Thoracic aorta (tissue), 2 donors: ENCODE data around the gene ADGRF3. TPM values are rescaled to one million over a fixed set of nuclear protein-coding genes. Genes with fewer than 3 reads are reported as not detected.
A peak's percentile ranks its signal among the peaks of the same experiment; 100 is the strongest.

Experiments used
- ATAC-seq: fragments of 150-250 bp; one replicate; pipeline ENCODE4 v1.8.0; 2017; ENCODE audit warnings: low read depth; ENCODE audit not compliant: insufficient number of reproducible peaks, low FRiP score
- DNase-seq: peaks from one replicate; pipeline ENCODE4 v3.0.0-alpha.2; 2020; ENCODE audit warnings: low spot score
- H3K27ac ChIP-seq, 2 donors: fragments of 200-600 bp; sonication (generic); 1 replicate in 1 of 2; 2 replicates in 1 of 2; pipeline ENCODE4 v1.5.1; 2016; ENCODE audit warnings: mild to moderate bottlenecking in 2 of 2, moderate library complexity in 2 of 2
- H3K27me3 ChIP-seq: fragments of 200-600 bp; sonication (generic); replicated peaks from 2 replicates; pipeline ENCODE4 v1.6.0; 2016; ENCODE audit warnings: mild to moderate bottlenecking; ENCODE audit not compliant: insufficient read depth
- H3K36me3 ChIP-seq: fragments of 200-600 bp; sonication (generic); one replicate; pipeline ENCODE4 v1.5.1; 2016
- H3K4me1 ChIP-seq, 2 donors: fragments of 200-600 bp; sonication (generic); 1 replicate in 1 of 2; 2 replicates in 1 of 2; pipeline versions ENCODE4 v1.5.1 to v1.6.0; 2016; ENCODE audit warnings: low read depth in 2 of 2, mild to moderate bottlenecking in 1 of 2; ENCODE audit not compliant: control insufficient read depth in 1 of 2
- H3K4me3 ChIP-seq: fragments of 200-600 bp; sonication (generic); 2 replicates; pipeline ENCODE4 v1.5.1; 2016; ENCODE audit warnings: mild to moderate bottlenecking
- H3K9me3 ChIP-seq: fragments of 200-600 bp; sonication (generic); 2 replicates; pipeline ENCODE4 v1.5.1; 2016
- total RNA-seq, 2 donors: library from RNA; depleted of rRNA; stranded (reverse); fragments of >200 nt; gene quantifications; one replicate each; pipeline versions ENCODE4 v1.1.0 to v1.2.3, GENCODE V29; 2016
- TF ChIP-seq, protein P1 (sequence below): fragments of 200-600 bp; sonication (generic); IDR thresholded peaks from one replicate; pipeline ENCODE4 v1.5.1; 2019; ENCODE audit warnings: antibody characterized with exemption

Gene ADGRF3
- total RNA-seq, 2 donors from 2014 or later: 0.68 TPM; not detected in 1

- Histone ChIP-seq H3K4me1 (peaks cover 6 to 17% of the 10 kb centered on the region in 2 donors), H3K4me3 (peak overlapping the region; percentile 82), H3K9me3 (no peaks in the 10 kb centered on the region), H3K27me3 (no peaks in the 10 kb centered on the region), H3K27ac (peak overlapping the region; percentile 68 to 74), H3K36me3 (no peaks in the 10 kb centered on the region)
- DNase-seq: no peak
- TF ChIP-seq, protein P1, sequence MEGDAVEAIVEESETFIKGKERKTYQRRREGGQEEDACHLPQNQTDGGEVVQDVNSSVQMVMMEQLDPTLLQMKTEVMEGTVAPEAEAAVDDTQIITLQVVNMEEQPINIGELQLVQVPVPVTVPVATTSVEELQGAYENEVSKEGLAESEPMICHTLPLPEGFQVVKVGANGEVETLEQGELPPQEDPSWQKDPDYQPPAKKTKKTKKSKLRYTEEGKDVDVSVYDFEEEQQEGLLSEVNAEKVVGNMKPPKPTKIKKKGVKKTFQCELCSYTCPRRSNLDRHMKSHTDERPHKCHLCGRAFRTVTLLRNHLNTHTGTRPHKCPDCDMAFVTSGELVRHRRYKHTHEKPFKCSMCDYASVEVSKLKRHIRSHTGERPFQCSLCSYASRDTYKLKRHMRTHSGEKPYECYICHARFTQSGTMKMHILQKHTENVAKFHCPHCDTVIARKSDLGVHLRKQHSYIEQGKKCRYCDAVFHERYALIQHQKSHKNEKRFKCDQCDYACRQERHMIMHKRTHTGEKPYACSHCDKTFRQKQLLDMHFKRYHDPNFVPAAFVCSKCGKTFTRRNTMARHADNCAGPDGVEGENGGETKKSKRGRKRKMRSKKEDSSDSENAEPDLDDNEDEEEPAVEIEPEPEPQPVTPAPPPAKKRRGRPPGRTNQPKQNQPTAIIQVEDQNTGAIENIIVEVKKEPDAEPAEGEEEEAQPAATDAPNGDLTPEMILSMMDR: no peak
- no peak for ATAC-seq
Measured at GRCh38 chr2:26299471-26300101, 47.0 kb downstream of the ADGRF3 start.

DNA sequence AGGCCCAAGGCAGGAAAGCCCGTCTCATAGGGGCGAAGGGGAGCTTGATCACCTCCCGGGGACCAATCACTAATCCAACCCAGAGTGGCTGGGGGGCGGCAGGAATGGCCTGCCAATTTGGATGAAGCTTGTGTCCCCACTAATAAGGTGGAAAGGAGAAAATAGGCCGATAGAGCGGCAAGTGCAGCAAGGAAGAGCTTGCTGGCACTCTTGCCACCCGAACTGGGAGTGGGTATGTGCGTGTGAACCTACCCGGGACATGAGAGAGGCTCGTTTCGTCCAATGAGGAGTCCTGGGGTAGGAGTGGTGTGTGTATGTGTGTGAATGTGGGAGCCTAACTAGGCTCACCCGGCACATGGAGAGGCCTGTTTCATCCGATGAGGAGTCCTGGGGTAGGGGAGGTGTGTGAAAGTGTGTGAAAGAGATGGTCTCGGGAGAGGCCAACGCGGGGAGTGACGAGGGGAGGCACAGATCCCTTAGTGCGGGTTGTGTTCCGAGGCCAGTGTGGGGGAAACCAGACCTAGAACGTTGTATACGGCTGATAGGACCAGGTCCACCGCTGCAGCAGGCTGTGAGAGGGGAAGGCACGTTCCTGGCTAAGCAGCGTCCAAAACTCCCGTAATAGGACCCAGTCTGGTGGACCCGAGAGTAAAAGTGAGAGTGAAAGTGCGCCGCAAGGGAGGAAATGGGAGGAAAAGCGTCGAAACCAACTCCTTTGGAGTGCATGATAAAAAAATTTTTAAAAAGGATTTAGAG, 47.8 kb downstream of the ADGRF3 start:
- DNase-seq: no peak
- Histone ChIP-seq H3K9me3 (no peaks in the 10 kb centered on the region), H3K4me1 (peaks cover 6 to 17% of the 10 kb centered on the region in 2 donors), H3K27me3 (no peaks in the 10 kb centered on the region), H3K4me3 (peak overlapping the region; percentile 82), H3K27ac (peak overlapping the region; percentile 68 to 74), H3K36me3 (no peaks in the 10 kb centered on the region)
- TF ChIP-seq, protein P1: no peak
- ATAC-seq: peak; percentile 66

GRCh38 chr2:26298286-26298637, 48.3 kb downstream of the ADGRF3 start:
- no peaks in the 10 kb centered on the region for H3K36me3 ChIP-seq
- DNase-seq (no peak), ATAC-seq (no peak)
- no peaks in the 10 kb centered on the region for H3K9me3 ChIP-seq
- peak overlapping the region; percentile 68 to 74 for H3K27ac ChIP-seq
- H3K4me3 ChIP-seq: peak overlapping the region; percentile 82
- H3K4me1 ChIP-seq: peaks cover 6 to 17% of the 10 kb centered on the region in 2 donors
- H3K27me3 ChIP-seq: no peaks in the 10 kb centered on the region
- TF ChIP-seq, protein P1: no peak

GRCh38 chr2:26297061-26297460, 49.5 kb downstream of the ADGRF3 start:
- H3K4me1 ChIP-seq: peaks cover 6 to 17% of the 10 kb centered on the region in 2 donors
- TF ChIP-seq, protein P1: no peak
- no peak overlapping the region for H3K4me3 ChIP-seq
- H3K9me3 ChIP-seq: no peaks in the 10 kb centered on the region
- DNase-seq: no peak
- H3K36me3 ChIP-seq: no peaks in the 10 kb centered on the region
- no peak for ATAC-seq
- no peak overlapping the region for H3K27ac ChIP-seq
- H3K27me3 ChIP-seq: no peaks in the 10 kb centered on the region

DNA sequence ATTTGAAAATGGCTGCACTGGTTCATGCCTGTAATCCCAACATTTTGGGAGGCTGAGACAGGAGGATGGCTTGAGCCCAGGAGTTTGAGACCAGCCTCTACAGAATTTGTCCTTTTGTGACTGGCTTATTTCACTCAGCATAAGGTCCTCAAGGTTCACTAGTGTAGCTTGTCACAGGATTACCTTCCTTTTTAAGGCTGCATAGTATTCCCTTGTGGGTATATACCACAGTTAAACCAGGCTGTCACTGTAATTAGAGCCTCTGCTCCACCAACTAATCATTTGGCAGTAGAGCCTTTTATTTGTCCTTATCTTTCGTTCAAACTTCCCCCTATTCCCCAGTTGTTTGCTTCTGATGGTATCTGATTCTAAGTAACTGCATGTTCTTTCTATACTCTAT, 51.1 kb downstream of the ADGRF3 start:
- Histone ChIP-seq H3K36me3 (no peaks in the 10 kb centered on the region), H3K4me1 (peaks cover 2 to 12% of the 10 kb centered on the region in 2 donors), H3K27ac (no peak overlapping the region), H3K27me3 (no peaks in the 10 kb centered on the region), H3K9me3 (no peaks in the 10 kb centered on the region), H3K4me3 (no peak overlapping the region)
- no peak for ATAC-seq
- TF ChIP-seq, protein P1: no peak
- DNase-seq: no peak
